NCI-H2227 (cell line): ENCODE measurements around the gene LMAN2L.

Experiments used
- DNase-seq: peaks from one replicate; lab custom pipeline; 2025; ENCODE audit not compliant: unreplicated experiment; lab: John Stamatoyannopoulos, UW

LMAN2L gene

DNA sequence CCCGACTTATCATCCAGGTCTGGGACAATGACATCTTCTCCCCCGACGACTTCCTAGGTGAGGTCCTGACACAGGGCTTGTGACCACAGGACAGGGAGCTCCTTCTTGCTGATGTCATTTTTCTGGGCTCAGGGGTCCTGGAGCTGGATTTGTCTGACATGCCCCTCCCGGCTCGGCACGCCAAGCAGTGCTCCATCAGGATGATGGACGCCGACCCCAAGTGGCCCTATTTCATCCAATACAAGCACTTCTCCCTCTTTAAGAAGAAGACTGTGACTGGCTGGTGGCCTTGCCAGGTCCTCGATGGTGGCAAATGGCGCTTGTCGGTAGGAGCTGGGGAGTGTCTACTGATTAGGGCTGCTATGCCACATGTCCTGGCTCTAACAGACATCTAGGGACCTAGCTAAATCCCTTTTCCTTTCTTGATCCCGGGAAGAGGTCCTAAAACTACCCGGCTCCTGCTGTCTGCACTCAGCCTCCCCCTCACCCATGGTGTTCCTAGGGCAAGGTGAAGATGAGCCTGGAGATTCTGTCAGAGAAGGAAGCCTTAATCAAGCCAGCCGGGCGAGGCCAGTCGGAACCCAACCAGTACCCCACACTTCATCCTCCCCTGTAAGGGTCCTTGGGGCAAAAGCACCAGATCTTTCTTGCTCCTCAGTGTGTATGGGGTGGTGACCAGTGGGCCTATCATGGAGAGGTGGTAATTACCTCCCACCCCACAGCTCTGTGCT, 36.7 kb downstream of the LMAN2L start:
- DNase-seq = no peak

DNA sequence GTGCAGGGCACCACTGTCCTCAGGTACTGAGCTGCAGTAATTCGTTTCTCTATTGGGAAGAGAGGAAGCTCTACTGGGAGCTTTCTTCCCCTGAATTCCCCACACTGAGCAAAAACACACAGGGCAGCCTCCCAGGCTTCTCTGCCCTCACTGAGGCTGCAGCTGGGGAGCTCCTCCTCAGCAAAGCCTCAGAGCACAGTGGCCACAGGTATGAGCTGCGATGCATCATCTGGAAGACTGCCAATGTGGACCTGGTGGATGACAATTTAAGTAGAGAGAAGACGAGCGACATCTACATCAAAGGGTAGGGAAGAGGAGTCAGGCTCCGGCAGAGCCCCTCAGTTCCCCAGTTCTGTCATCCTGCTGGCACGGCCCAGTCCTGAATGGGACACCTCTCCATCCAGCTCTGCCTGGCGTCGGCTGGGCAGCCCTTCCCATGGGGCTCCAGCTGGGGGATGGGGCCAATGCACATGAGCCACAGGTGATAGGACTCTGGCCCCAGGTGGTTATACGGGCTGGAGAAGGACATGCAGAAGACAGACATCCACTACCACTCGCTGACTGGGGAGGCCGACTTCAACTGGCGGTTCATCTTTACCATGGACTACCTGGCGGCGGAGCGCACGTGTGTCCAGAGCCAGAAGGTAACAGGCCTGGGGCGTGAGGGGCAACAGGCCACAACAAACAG, 37.6 kb downstream of the LMAN2L start:
- no peak for DNase-seq

DNA sequence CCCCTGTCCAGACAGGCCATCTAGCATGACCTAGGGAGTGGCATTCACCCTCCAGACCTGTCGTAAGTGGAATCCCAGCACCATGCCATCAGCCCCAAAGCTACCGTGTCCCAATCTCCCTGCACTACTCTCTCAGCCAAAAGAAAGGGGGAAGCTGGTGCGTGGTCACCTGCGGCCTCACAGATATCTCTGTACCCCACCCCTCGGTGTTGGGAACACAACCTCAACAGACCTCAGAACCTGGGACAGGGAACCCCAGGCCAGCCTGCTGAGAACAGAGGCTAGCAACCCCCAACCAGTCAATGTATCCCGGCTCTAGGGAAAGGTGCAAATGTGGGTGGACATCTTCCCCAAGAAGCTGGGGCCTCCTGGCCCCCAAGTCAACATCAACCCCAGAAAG, 38.2 kb downstream of the LMAN2L start:
- no peak for DNase-seq

DNA sequence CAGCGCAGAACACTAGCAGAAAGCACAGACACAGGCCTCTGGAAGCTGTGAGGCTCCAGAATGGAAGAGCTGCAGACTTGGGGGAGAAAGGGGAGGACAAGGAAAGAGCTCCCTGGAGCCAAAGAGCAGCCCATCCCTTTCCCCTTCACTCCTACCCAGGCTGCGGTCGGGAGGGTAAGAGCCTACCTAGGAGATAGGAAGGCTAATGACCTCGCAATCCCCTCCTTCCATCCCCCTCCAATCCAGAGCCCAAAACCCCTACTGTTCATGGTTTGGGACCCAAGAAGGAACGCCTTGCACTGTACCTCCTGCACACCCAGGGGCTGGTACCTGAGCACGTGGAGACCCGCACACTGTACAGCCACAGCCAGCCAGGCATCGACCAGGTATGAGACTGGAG, 39.8 kb downstream of the LMAN2L start:
- DNase-seq = no peak

DNA sequence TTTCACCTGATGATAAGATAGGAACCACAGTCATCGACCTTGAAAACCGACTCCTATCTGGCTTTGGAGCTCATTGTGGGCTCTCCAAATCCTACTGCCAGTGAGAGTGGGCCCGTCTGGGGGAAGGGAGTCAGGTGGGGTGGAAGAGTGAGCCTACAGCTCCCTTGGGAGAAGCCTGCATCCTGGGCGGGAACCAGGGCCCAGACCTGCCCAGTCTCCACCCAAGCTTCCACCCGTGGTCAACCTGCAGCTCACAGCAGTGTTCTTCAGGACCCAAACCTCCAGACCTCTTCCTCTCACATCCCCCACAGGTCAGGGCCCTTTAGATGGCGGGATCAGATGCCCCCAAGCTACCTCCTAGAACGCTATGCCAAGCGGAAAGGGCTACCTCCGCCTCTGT, 40.2 kb downstream of the LMAN2L start:
- DNase-seq = no peak

DNA sequence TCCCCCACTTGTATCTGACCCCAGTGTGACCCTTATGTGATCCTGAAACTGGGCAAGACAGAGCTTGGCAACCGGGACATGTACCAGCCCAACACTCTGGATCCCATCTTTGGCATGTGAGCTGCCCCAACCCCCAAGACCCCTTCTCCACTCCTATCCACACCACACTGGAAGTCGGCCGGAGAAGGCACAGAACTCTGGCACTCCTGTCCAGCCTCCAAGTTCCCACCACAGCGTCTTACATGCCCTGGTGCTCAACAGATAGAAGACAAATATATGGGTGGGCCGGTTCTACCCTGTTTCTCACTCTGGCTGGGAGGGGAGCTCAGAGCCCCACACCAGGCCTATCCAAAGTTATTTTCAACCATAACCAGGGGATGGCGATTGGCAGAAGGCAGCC, 40.8 kb downstream of the LMAN2L start:
- no peak for DNase-seq

DNA sequence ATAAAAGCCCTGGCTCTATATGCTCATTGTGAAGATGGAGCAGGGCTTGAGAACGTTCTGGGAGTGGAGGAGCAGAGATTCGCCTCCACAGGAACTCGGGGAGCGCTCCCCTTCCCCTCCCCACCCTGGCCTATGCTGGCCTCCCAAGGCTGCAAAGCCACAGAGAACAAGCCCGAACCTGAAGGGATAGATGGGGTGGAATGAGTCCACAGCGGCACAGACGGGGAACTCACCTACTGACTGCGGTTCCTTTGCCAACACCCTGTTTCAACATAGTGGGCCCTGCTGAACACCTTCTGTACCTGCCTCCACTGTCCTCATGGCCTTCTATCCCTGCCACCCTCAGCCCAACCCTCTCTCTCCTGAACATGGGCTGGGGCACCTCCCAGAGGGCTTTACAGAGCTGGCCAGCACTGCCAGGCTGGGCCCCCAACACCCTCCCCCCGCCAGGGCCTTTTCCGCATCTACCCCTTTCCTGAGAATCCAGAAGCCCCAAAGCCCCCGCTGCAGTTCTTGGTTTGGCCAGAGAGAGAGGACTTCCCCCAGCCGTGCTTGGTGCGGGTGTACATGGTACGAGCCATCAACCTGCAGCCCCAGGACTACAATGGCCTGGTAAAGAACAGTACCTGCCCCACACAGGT, 41.5 kb downstream of the LMAN2L start:
- no peak for DNase-seq

DNA sequence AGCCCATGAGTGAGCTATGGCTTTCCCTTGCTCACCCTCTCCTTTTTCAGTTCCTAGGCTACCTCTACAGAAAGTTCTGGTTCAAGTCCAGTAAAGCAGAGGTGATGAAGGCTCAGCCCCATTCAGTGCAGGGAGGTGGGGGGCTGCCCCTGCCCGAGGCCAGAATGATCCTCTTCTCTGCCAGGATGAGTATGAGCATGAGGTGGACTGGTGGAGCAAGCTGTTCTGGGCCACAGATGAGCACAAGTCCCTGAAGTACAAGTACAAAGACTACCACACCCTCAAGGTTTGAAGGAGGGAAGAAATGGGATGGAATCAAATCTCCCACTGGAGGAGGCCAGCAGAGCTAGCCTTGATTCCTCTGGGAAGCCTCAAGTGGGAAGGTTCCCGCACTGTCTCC, 42.4 kb downstream of the LMAN2L start:
- no peak for DNase-seq

DNA sequence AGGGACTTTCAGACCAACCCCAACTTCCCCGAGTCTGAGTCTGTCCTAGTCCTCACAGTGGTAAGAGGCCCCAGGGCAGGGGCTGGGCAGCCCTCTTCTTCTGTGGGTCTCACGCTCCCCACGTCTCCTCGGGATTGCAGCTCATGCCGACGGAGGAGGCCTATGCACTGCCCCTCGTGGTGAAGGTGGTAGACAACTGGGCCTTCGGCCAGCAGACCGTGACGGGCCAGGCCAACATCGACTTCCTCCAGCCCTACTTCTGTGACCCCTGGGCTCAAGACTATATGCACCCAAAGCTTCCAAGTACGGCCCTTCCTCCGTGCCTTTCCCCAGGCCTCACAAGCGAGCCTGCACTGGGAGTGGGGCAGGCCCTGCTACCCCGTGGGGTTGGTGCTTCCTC, 44.3 kb downstream of the LMAN2L start:
- no peak for DNase-seq

DNA sequence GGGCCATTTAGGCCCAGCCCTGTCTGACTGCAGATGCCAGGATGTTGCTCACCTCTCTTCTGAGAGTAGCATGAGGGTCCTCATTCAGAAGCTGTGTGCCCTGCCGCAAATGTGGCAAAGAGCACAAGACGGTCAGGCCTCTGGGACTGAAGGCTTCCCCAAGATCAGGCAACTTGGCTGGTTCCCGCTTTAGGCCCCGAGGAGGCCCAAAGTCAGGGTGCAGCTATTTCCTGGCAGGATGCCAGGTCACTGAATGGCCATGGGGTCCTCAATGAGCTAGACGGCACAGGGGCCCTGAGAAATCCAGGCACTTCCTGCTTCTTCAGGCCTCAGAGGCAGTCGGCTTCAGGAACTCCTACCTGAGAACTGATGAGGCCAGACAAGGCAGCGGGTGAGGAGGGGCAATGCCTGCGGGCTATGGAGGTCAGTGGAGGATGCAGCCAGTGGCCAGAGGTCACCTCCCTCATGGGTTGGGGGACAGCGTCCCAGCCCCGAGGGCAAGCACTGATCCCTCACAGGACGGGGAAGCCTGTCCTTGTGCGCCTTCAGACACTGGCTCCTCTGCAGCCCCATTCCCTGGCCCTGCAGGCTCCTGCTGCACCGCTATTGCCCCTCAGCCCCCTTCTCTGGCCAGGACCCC, 44.9 kb downstream of the LMAN2L start:
- no peak for DNase-seq

DNA sequence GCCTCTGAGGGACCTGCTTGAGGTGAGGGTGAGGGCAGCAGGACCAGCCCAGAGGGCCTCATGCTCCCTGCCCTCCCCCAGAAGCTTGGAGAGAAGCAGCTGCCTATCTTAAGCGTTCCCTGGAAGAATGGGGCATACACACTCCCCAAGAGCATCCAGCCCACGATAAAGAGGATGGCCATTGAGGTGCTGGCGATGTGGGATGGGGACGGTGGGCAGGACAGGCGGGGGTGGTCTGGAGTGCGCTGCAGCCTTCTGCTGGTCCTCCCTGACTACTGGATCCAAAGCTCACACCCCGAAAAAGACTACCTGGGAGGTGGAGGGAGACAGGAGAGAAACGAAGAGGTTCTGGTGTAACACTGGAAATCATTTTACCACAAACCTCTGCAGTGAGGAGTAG, 45.6 kb downstream of the LMAN2L start:
- DNase-seq = no peak

DNA sequence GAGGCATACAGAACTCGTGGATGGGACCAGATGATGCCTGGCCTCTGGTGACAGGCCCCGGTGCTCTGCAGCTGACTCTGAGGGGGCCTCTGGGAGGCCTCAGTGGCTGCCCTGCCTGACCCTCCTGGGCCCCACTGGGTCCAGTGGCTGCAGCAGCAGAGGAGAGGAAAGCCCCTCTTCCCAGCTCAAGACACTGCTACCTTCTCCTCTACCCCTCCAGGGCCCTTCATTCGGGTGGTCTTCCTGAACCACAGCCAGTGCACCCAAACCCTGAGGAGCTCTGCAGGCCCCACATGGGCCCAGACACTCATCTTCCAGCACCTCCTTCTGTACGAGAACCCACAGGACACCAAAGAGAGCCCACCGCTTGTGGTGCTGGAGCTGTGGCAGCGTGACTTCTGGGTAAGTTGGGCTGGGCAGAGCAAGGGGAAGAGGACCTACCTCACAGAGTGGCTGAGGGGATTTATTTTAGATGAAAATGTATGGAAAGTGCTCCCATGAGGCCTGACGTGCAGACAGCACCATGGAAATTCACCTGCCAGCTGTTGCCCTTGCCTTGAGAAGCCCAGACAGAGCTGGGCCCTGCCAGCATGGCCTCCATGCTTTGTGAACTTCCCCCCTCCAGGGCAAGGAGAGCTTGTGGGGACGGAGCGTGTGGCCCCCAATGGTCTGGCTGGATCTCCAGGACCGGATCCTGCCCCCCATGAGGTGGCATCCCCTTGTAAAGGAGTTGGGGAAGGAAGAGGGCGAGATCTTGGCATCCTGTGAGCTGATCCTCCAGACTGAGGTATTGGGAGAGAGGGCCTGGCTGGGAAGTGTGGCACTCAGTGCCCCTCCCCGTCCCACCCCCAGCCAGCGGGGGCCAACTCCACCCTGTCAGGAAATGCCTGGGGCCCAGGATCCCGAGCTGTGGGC, 46.3 kb downstream of the LMAN2L start:
- DNase-seq = no peak

DNA sequence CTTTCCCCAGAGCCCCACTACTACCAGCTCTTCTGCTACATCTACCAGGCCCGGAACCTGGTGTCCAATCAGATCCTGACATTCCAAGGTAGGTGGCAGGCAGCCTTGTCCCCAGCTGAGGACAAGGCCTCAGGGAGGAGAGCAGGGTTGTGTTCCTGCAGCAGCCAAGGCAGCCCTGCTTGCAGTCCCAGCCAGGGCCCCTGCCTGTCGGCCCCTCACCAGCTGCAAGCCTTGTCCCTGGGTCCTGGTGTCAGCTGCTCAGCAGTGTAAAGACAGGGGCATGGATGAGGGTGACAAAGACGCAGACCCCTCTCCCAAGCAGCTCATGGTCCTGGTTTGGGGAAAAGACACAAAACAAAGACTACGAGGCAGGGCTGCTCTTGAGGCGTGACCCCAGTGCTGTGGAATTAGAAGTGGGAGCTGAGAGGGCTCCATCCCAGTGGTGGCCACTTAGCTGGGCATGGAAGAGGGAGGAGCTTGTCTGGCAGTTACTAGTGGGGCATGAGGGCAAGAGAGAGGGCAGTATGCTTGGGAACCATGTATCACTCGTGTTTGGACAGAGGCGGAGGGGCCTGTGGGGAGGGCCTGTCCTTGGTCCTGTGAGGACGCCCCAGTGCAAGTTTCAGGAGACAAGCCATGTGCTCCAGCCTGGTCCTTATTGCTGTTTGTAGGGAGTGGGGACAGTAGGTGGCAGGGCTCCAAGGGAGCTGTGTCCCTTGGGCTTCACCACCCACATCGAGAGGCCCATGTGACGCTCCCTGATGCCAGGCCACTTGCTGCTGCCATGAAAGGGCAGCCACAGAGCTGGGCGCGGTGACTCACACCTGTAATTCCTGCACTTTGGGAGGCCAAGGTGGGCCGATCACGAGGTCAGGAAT, 47.5 kb downstream of the LMAN2L start:
- no peak for DNase-seq

DNA sequence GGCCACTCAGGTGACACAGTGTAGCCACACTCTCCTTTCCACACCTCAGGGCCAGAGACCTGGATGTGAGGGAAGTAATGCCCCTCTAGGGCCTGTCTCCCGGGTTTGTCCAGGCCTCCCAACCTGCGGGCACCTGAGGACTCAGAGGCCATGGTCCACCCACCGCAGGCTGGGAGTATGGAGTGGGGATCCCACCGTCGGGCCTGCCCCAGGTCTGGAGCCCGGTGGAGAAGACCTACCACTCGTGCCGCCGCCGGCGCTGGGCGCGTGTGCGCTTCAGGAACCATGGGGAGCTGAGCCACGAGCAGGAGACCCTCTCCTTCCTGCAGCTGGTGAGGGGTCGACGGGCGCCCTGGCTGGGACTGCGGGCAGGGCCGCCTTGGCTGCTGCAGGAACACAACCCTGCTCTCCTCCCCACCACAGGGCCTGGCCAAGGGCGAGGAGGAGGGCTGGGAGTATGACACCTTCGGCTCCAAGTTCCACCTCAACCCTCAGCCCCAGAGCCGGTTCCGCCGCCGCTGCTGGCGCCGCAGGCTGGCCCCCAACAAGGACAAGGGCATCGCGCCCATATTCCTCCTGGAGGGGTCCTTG, 48.7 kb downstream of the LMAN2L start:
- no peak for DNase-seq

DNA sequence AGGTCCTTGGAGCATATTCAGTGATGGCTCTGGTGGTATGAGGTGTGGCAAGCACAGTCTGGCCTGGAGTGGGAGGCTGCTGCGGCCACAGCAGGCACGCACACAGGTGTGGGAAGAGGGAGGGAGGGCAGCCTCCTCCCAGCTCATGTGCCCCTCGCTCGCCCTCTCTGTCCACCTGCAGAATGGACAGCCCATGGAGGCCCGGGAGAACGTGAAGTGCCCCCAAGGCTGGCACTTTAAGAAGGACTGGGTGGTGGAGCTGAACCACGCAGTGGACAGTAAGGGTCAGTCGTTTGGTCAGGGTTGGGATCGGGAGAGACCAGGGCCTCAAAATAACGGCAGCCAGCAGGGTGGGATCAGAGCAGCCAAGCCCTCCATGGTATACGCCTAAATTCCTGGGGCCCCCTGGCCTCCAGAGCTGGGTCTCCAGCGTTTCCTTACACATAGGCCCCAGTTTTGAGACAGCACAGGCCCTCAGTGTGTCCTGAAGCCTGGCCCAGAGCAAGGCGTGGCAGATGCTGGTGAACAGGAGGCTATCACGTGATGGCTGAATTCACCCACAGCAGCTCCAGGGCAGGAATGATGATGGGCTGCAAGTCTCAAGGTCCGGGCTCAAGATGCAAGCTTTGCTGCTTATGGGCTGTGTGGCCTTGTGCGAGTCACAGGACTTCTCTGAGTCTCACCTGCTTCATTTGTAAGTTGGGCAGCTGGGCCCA, 49.4 kb downstream of the LMAN2L start:
- DNase-seq = no peak

DNA sequence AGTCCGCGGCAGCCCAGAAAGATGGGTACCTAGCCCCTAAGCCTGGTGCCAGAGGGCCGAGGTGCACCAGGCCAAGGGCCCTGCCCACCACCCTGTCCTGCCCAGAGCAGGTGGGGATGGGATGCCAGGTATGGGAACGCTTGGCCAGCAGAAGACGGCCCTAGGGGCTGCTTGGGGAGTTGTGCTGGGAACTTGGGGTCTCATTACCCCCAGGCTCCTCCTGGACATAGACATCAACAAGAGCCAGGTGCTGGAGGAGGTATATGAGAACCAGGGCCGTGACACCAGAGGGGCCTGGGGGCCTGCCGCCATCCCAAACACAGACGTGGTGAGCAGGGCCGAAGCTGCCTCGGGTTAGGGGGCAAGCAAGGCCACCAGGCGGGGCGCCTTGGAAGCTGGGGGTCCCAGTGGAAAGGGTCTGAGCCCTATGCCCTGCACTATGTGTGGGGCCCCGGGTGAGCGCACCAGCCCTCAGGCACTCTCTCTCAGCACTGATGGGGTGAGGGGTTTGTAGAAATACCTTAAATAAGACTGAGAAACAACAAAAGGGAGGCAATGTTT, 50.4 kb downstream of the LMAN2L start:
- DNase-seq = no peak

DNA sequence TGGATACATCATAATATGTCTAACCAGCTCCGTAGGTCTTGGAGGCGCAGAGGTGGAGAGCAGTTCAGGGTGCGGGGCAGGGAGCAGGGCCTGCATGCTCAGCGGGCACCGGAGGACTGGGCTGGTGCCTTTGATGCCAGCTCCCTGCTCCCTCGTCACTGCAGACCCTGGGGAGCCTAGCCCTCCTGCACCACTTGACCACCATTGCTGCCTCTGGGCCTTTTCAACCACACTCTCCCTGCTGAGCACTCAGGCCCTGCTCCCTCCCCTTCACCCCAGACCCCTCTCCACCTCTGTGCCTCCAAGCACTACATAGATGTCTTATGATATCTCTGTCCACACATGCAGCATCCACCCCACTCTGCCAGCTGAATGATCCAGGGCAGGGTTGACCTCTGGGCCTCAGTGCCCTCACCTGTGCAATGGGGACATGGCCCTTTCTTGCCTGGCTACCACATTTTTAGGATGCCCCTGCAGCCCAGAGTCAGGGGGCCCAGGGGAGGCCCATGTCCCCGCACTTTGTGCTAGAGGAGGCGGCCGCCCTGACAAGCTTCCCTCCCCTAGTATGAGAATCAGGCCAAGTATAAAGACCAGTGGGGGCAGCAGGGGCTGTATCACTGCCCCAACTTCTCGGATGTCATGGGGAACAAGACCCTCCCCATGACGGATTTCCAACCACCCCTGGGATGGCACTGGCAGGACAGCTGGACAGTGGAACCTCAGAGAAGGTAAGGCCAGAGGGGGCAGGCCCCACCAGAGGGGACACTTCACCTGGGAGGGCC, 51.0 kb downstream of the LMAN2L start:
- DNase-seq = no peak
